MCF 10A (cell line): ENCODE measurements around the gene AXL. TPM values are rescaled to one million over a fixed set of nuclear protein-coding genes. Genes with fewer than 3 reads are reported as not detected.

ENCODE experiments used
- BruUV-seq: library from RNA; stranded (reverse); fragments of 400-500 nt; replicated peaks from 2 replicates; lab custom pipeline; 2021; lab: Mats Ljungman, UMichigan
- CTCF ChIA-PET: fragments of 300-600 bp; sonication (Branson Sonifier 250); formaldehyde crosslinking; extraction: SDS; loops from one replicate; lab custom pipeline; 2021; ENCODE audit warnings: antibody characterized with exemption, inconsistent platforms; lab: Yijun Ruan, JAX
- POLR2A ChIA-PET: fragments of 300-600, 350-650 bp; sonication (Branson Sonifier 250); formaldehyde crosslinking; extraction: SDS; loops from one replicate; lab custom pipeline; 2020; ENCODE audit warnings: antibody characterized with exemption, inconsistent platforms; lab: Yijun Ruan, JAX
- DNase-seq: peaks from one replicate; pipeline ENCODE4 v3.0.0-alpha.2; 2018; ENCODE audit not compliant: unreplicated experiment
- H3K27ac Mint-ChIP-seq: one replicate; pipeline ENCODE4 v1.8.0; 2022; ENCODE audit warnings: mild to moderate bottlenecking, low read depth, mixed read lengths; ENCODE audit not compliant: unreplicated experiment
- H3K27me3 Mint-ChIP-seq: one replicate; pipeline ENCODE4 v1.8.0; 2022; ENCODE audit warnings: mixed read lengths; ENCODE audit not compliant: insufficient read depth, unreplicated experiment
- H3K36me3 Mint-ChIP-seq: one replicate; pipeline ENCODE4 v1.8.0; 2022; ENCODE audit warnings: mild to moderate bottlenecking, moderate library complexity, mixed read lengths; ENCODE audit not compliant: insufficient read depth, unreplicated experiment
- H3K4me1 Mint-ChIP-seq: one replicate; pipeline ENCODE4 v1.8.0; 2022; ENCODE audit warnings: mixed read lengths; ENCODE audit not compliant: insufficient read depth, unreplicated experiment
- H3K4me3 Mint-ChIP-seq: one replicate; pipeline ENCODE4 v1.8.0; 2022; ENCODE audit warnings: mild to moderate bottlenecking, moderate library complexity, mixed read lengths; ENCODE audit not compliant: unreplicated experiment
- H3K9me3 Mint-ChIP-seq: one replicate; pipeline ENCODE4 v1.8.0; 2022; ENCODE audit warnings: mixed read lengths; ENCODE audit not compliant: unreplicated experiment
- CTCF ChIP-seq: fragments of 200-600 bp; IDR thresholded peaks from one replicate; pipeline ENCODE4 v1.8.0; 2022; ENCODE audit warnings: antibody characterized with exemption, mild to moderate bottlenecking; ENCODE audit not compliant: unreplicated experiment
- intact Hi-C: fragments of 100-400 bp; cut with micrococcal nuclease; formaldehyde crosslinking; loops from 2 replicates; pipeline ENCODE4 v1.14.1; 2022
- total RNA-seq: library from RNA; stranded (reverse); gene quantifications from 2 replicates; pipeline ENCODE4 v1.2.3, GENCODE V29; 2022

Gene AXL
- total RNA-seq, 1 experiment from 2014 or later: 165 TPM

- Mint-ChIP-seq H3K9me3 (no peaks in the 10 kb centered on the region), H3K27ac (no peak overlapping the region), H3K4me3 (no peak overlapping the region), H3K36me3 (peaks cover 92% of the 10 kb centered on the region), H3K4me1 (no peaks in the 10 kb centered on the region), H3K27me3 (no peaks in the 10 kb centered on the region)
- intact Hi-C loops: no loop called here
- TF ChIP-seq CTCF: no peak
- ChIA-PET CTCF (no interaction called here), POLR2A (interaction anchor here (0.6 kb wide), 2 partner anchors 65 to 243 kb away, joined by 3 read pairs; no protein-coding TSS in a partner anchor)
- DNase-seq: no peak
- BruUV-seq: no TSS peak
Observed at GRCh38 chr19:41302624-41303351, 83.8 kb downstream of the AXL start.

GRCh38 chr19:41303954-41304353, 84.9 kb downstream of the AXL start:
- POLR2A ChIA-PET: interaction anchor here (1.0 kb wide), 1 partner anchor 42 kb away, joined by 3 read pairs; no protein-coding TSS in a partner anchor

GRCh38 chr19:41304706-41305483, 85.9 kb downstream of the AXL start:
- intact Hi-C loops: loop anchor here (5.0 kb wide), 1 partner anchor 163 kb away; no protein-coding TSS in a partner anchor
- no peak for DNase-seq
- no peaks in the 10 kb centered on the region for H3K27me3 Mint-ChIP-seq
- ChIA-PET CTCF (interaction anchor here (0.6 to 2.1 kb wide), 2 partner anchors 12 to 1086 kb away, joined by 3 to 6 read pairs; partner anchors contain the start of gene TTC9B), POLR2A (interaction anchor here (0.6 to 1.0 kb wide), 4 partner anchors 12 to 43 kb away, joined by 3 read pairs; partner anchors contain the start of gene HNRNPUL1)
- peaks cover 14% of the 10 kb centered on the region for H3K4me1 Mint-ChIP-seq
- no peaks in the 10 kb centered on the region for H3K9me3 Mint-ChIP-seq
- H3K4me3 Mint-ChIP-seq: no peak overlapping the region
- H3K27ac Mint-ChIP-seq: no peak overlapping the region
- peaks cover 95% of the 10 kb centered on the region for H3K36me3 Mint-ChIP-seq
- no TSS peak for BruUV-seq
- no peak for TF ChIP-seq CTCF

More at GRCh38 chr19:41303954-41304353, 84.9 kb downstream of the AXL start:
- no peak for TF ChIP-seq CTCF
- Mint-ChIP-seq H3K4me1 (peaks cover 10% of the 10 kb centered on the region), H3K36me3 (peaks cover 95% of the 10 kb centered on the region), H3K27ac (no peak overlapping the region), H3K27me3 (no peaks in the 10 kb centered on the region), H3K4me3 (no peak overlapping the region), H3K9me3 (no peaks in the 10 kb centered on the region)
- no TSS peak for BruUV-seq
- CTCF ChIA-PET: interaction anchor here (0.6 to 2.1 kb wide), 2 partner anchors 11 to 54 kb away, joined by 3 to 6 read pairs; no protein-coding TSS in a partner anchor
- DNase-seq: no peak
- intact Hi-C loops: no loop called here
